ENCODE data around the gene DCHS1.

DNA sequence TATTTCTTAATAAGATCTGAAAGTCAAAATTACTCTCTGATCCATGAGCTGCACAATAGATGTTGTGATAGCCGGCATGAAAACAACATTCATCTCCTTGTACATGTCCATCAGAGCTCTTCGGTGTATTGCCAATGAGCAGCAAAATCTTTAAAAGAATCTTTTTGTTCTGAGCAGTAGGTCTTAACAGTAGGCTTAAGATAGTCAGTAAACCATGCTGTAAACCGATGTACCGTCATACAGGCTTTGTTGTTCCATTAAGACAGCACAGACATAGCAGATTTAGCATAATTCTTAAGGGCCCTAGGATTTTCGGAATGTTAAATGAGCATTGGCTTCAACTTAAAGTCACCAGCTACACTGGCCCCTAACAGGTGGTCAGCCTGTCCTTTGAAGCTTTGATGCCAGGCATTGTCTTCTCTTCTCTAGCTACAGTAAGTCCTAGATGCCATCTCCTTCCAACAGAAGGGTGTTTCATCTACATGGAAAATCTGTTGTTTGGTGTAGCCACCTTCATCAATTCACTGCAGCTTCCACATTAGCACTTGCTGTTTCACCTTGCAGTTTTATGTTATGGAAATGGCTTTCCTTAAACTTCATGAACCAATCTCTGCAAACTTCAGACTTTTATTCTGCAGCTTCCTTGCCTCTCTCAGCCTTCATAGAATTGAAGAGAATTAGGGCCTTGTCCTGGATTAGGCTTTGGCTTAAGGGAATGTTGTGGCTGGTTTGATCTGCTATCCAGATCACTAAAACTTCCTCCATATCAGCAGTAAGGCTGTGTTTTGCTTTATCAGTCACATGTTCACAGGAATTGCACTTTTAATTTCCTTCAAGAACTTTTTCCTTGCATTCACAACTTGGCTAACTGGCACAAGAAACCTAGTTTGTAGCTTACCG lies 80.5 kb downstream of the DCHS1 start:
- TF ChIP-seq, protein P1, sequence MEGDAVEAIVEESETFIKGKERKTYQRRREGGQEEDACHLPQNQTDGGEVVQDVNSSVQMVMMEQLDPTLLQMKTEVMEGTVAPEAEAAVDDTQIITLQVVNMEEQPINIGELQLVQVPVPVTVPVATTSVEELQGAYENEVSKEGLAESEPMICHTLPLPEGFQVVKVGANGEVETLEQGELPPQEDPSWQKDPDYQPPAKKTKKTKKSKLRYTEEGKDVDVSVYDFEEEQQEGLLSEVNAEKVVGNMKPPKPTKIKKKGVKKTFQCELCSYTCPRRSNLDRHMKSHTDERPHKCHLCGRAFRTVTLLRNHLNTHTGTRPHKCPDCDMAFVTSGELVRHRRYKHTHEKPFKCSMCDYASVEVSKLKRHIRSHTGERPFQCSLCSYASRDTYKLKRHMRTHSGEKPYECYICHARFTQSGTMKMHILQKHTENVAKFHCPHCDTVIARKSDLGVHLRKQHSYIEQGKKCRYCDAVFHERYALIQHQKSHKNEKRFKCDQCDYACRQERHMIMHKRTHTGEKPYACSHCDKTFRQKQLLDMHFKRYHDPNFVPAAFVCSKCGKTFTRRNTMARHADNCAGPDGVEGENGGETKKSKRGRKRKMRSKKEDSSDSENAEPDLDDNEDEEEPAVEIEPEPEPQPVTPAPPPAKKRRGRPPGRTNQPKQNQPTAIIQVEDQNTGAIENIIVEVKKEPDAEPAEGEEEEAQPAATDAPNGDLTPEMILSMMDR (conservative IDR thresholded peaks at IDR 0.05 in 1 of 2, IDR thresholded peaks at IDR 0.05 in 1 of 2; ENCODE audit: low read depth in 1 of 2, low read length in 2 of 2): no peak
- no peak for TF ChIP-seq EZH2 (IDR thresholded peaks at IDR 0.05; ENCODE audit: low read length, missing control alignments)
